K562 (cell line): Measurements from ENCODE around the gene MCFD2. TPM values are rescaled to one million over a fixed set of nuclear protein-coding genes. Genes with fewer than 3 reads are reported as not detected.

Experiments used
- ATAC-seq: fragments of 200-7000 bp; cut with Tn5 transposase; 3 replicates; pipeline ENCODE4 v1.9.1; 2020; ENCODE audit warnings: moderate library complexity
- BruUV-seq: library from RNA; stranded (reverse); fragments of 400-500 nt; replicated peaks from 2 replicates; lab custom pipeline; 2021; lab: Mats Ljungman, UMichigan
- CTCF ChIA-PET: fragments of 300-600 bp; formaldehyde crosslinking; extraction: SDS; loops from one replicate; lab custom pipeline; 2021; ENCODE audit warnings: low intra/inter-chr PET ratio; lab: Yijun Ruan, JAX
- POLR2A ChIA-PET: fragments of 300-600, 350-650 bp; sonication (Branson Sonifier 250); formaldehyde crosslinking; extraction: SDS; loops from one replicate; lab custom pipeline; 2021; ENCODE audit warnings: antibody characterized with exemption, inconsistent platforms; lab: Yijun Ruan, JAX
- DNase-seq, 4 experiments: peaks; one replicate each; pipeline versions ENCODE4 v3.0.0 to v3.0.0-alpha.2; 2011 to 2018; ENCODE audit warnings: low spot score in 3 of 4, mixed read lengths in 3 of 4; ENCODE audit errors: extremely low read depth in 1 of 4
- FAIRE-seq: peaks from 2 replicates; lab custom pipeline; 2011; peaks lifted over from hg19 to GRCh38; lab: Jason Lieb, UNC
- H2AFZ ChIP-seq: 2 replicates; pipeline ENCODE4 v1.6.0; 2011; ENCODE audit warnings: low read depth, low read length, control low read depth, inconsistent platforms
- H3K27ac ChIP-seq: fragments of 200-600 bp; 3 replicates; pipeline ENCODE4 v1.8.0; 2011; ENCODE audit warnings: low read depth, mild to moderate bottlenecking, control low read depth, inconsistent platforms, low read length, moderate library complexity, mixed read lengths; ENCODE audit errors: extremely low read depth
- H3K27me3 ChIP-seq, 2 experiments: fragments of 300-600 bp in 1 of 2; 2 replicates in 1 of 2; 3 replicates in 1 of 2; pipeline versions ENCODE4 v1.6.0 to v1.8.0; 2011; ENCODE audit warnings: inconsistent platforms in 2 of 2, low read length in 2 of 2, mild to moderate bottlenecking in 1 of 2, mixed read lengths in 1 of 2, moderate library complexity in 1 of 2; ENCODE audit not compliant: control insufficient read depth in 2 of 2, insufficient read depth in 2 of 2
- H3K36me3 ChIP-seq: fragments of 300-600 bp; 3 replicates; pipeline ENCODE4 v1.8.0; 2011; ENCODE audit warnings: mild to moderate bottlenecking, low read length, inconsistent platforms; ENCODE audit not compliant: control insufficient read depth, insufficient read depth
- H3K4me1 ChIP-seq, 2 experiments: fragments of 200-600 bp in 1 of 2; replicated peaks in 1 of 2; 2 replicates in 1 of 2; 3 replicates in 1 of 2; pipeline versions ENCODE4 v1.5.1 to v1.8.0; 2011; ENCODE audit warnings: inconsistent platforms in 2 of 2, low read length in 2 of 2, mild to moderate bottlenecking in 1 of 2, mixed read lengths in 1 of 2, moderate library complexity in 1 of 2; ENCODE audit not compliant: control insufficient read depth in 2 of 2, insufficient read depth in 2 of 2
- H3K4me2 ChIP-seq: 2 replicates; pipeline ENCODE4 v1.6.1; 2011; ENCODE audit warnings: low read length, control low read depth, inconsistent platforms, mixed read lengths; ENCODE audit not compliant: insufficient read depth
- H3K4me3 ChIP-seq: fragments of 200-600 bp; sonication (generic), shearing (Covaris generic); 2 replicates; pipeline ENCODE4 v1.5.1; 2016; ENCODE audit warnings: control low read depth, inconsistent platforms
- H3K79me2 ChIP-seq: fragments of 200-600 bp; 3 replicates; pipeline ENCODE4 v1.8.0; 2011; ENCODE audit warnings: low read length, inconsistent platforms; ENCODE audit not compliant: control insufficient read depth, insufficient read depth
- H3K9ac ChIP-seq, 2 experiments: 2 replicates each; pipeline versions ENCODE4 v1.6.0 to v1.6.1; 2011; ENCODE audit warnings: low read depth in 2 of 2, low read length in 2 of 2, control low read depth in 1 of 2, inconsistent platforms in 1 of 2, mild to moderate bottlenecking in 1 of 2, mixed read lengths in 1 of 2; ENCODE audit not compliant: insufficient read depth in 1 of 2
- H3K9me1 ChIP-seq: one replicate; pipeline ENCODE4 v1.6.0; 2011; ENCODE audit warnings: inconsistent platforms, mild to moderate bottlenecking, low read length, moderate library complexity; ENCODE audit not compliant: control insufficient read depth, insufficient read depth
- H3K9me3 ChIP-seq: replicated peaks from 2 replicates; pipeline ENCODE4 v1.5.1; 2011; ENCODE audit warnings: low read depth, low read length, inconsistent platforms; ENCODE audit not compliant: control insufficient read depth, insufficient read depth
- H4K20me1 ChIP-seq: replicated peaks from 2 replicates; pipeline ENCODE4 v1.6.1; 2011; ENCODE audit warnings: low read length, inconsistent platforms, mixed read lengths; ENCODE audit not compliant: control insufficient read depth, insufficient read depth
- RUNX1 ChIP-seq: sonication (generic); IDR thresholded peaks from 2 replicates; pipeline ENCODE4 v1.6.1; 2016; ENCODE audit warnings: antibody characterized with exemption, low read depth
- WGBS: fragments of 100-300 bp; shearing (Covaris generic); methylation state at CpG from one replicate; pipeline ENCODE4 v1.1.6; 2016; ENCODE audit warnings: low coverage, mixed read lengths; ENCODE audit not compliant: insufficient coverage; ENCODE audit errors: missing lambda C conversion rate; 5-methylcytosine and 5-hydroxymethylcytosine counted together
- in situ Hi-C: fragments of 300-500 bp; cut with MboI; formaldehyde crosslinking; loops from 4 replicates; pipeline ENCODE4 v1.15.0; 2018; ENCODE audit warnings: inconsistent platforms, mixed read lengths
- intact Hi-C: fragments of 100-400 bp; cut with micrococcal nuclease; formaldehyde crosslinking; loops from 2 replicates; pipeline ENCODE4 v1.14.2; 2022
- polyA plus RNA-seq, 8 experiments: library from polyadenylated mRNA; depleted of rRNA in 4 of 8; stranded (reverse) in 5 of 8; unstranded in 3 of 8; fragments of >200 nt; fragmentation: Nextera tagmentation in 2 of 8; fragmentation: Illumina TruSeq in 1 of 8; extraction: Ambion mirVana in 2 of 8; extraction: Trizol in 1 of 8; gene quantifications; 2 replicates each; pipeline versions ENCODE4 v1.2.1 to v1.2.3, GENCODE V29; 2011 to 2014; ENCODE audit warnings: inconsistent platforms in 1 of 8, missing spikeins in 1 of 8
- total RNA-seq, 7 experiments: library from RNA; depleted of rRNA in 6 of 7; stranded (reverse); fragments of >200 nt in 6 of 7; fragmentation: Illumina TruSeq in 2 of 7; extraction: Trizol in 2 of 7; gene quantifications; 2 replicates each; pipeline versions ENCODE4 v1.2.1 to v1.2.3, GENCODE V29; 2011 to 2021; ENCODE audit warnings: low replicate concordance in 1 of 7
- TF ChIP-seq, protein P1 (sequence below), 3 experiments: IDR thresholded peaks in 2 of 3; conservative IDR thresholded peaks in 1 of 3; 2 replicates each; pipeline ENCODE4 v1.5.1; 2011 to 2012; ENCODE audit warnings: low read length in 3 of 3, mild to moderate bottlenecking in 3 of 3, control low read depth in 2 of 3, improper control_type of control experiment in 1 of 3, inconsistent platforms in 1 of 3, low read depth in 1 of 3, mixed read lengths in 1 of 3, moderate library complexity in 1 of 3; ENCODE audit not compliant: insufficient read depth in 2 of 3

The MCFD2 gene
- total and polyA plus RNA-seq, 9 of the 15 experiments (the other 6 are each of a cell fraction or from before 2014, with no cell fraction given): 78.6 to 237 (median 123) TPM

DNA sequence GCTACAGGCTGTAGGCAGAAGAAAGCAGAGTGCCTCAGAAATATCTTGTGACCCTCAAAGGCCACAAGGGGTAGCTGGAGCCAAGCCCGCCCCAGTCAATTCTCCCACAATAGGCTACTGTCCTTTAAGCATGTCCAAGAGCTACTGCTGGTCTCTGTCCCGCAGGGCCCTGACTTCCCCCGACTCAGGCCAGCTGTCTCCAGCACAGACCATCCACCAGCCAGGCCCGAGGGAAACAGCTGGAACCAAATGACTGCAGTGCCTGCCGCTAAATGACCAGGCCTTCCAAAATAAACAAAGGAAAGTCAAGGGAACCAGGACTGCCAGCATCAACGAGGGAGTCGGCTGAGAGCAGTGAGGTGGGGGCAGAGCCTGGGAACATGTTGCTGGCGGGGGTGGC, 36.7 kb downstream of the MCFD2 start:
- POLR2A ChIA-PET: no interaction called here
- Histone ChIP-seq H3K27ac (no peak overlapping the region), H3K27me3 (peaks cover 0 to 41% of the 10 kb centered on the region in 2 experiments), H3K9ac (0 out of 4 replicates have a peak overlapping the region, but pooled peaks of 1 of the 2 experiments have one; percentile 4), H3K4me3 (no peak overlapping the region), H3K79me2 (no peaks in the 10 kb centered on the region), H3K9me3 (no peaks in the 10 kb centered on the region), H3K36me3 (no peaks in the 10 kb centered on the region; the same call in 2 of the 3 replicates), H3K9me1 (no peaks in the 10 kb centered on the region), H3K4me2 (no peak overlapping the region), H3K4me1 (peaks cover 6 to 13% of the 10 kb centered on the region in 2 experiments), H4K20me1 (no peaks in the 10 kb centered on the region; the same call in 1 of the 2 replicates), H2AFZ (no peak overlapping the region)
- intact Hi-C loops (no loop called here), in situ Hi-C loops (no loop called here)
- CTCF ChIA-PET: no interaction called here
- FAIRE-seq (no peak), DNase-seq (no peak), ATAC-seq (peak; percentile 49)
- TF ChIP-seq RUNX1: no peak
- TF ChIP-seq, protein P1, sequence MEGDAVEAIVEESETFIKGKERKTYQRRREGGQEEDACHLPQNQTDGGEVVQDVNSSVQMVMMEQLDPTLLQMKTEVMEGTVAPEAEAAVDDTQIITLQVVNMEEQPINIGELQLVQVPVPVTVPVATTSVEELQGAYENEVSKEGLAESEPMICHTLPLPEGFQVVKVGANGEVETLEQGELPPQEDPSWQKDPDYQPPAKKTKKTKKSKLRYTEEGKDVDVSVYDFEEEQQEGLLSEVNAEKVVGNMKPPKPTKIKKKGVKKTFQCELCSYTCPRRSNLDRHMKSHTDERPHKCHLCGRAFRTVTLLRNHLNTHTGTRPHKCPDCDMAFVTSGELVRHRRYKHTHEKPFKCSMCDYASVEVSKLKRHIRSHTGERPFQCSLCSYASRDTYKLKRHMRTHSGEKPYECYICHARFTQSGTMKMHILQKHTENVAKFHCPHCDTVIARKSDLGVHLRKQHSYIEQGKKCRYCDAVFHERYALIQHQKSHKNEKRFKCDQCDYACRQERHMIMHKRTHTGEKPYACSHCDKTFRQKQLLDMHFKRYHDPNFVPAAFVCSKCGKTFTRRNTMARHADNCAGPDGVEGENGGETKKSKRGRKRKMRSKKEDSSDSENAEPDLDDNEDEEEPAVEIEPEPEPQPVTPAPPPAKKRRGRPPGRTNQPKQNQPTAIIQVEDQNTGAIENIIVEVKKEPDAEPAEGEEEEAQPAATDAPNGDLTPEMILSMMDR (IDR thresholded peaks at IDR 0.05 in 2 of 3, conservative IDR thresholded peaks at IDR 0.05 in 1 of 3; ENCODE audit: insufficient read depth in 2 of 3, low read depth in 1 of 3, low read length in 3 of 3): 0 out of 6 replicates have a peak, but pooled peaks of 1 of the 3 experiments have one; percentile 19
- WGBS: 6% methylated on average over 8 of the region's 8 CpGs
- no TSS peak for BruUV-seq
